Ovary (tissue), 3 donors: ENCODE results near the gene TAS1R1.

ENCODE experiments used
- CTCF ChIP-seq, 3 donors: fragments of 450-650 bp in 2 of 3; fragments of 200-600 bp in 1 of 3; IDR thresholded peaks; one replicate each; pipeline versions ENCODE4 v1.5.1 to v1.8.0; 2016 to 2022; ENCODE audit warnings: antibody characterized with exemption in 3 of 3, mild to moderate bottlenecking in 1 of 3
- POLR2A ChIP-seq: fragments of 450-650 bp; IDR thresholded peaks from one replicate; pipeline ENCODE4 v1.6.1; 2017; ENCODE audit warnings: antibody characterized with exemption, mild to moderate bottlenecking, moderate library complexity
- donor health status: DM: no; HTN: no; CAD: no.

GRCh38 chr1:6612641-6613360, 57.7 kb downstream of the TAS1R1 start:
- peak; percentile 45 for TF ChIP-seq POLR2A
- no peak for TF ChIP-seq CTCF (IDR thresholded peaks at IDR 0.05)
